ENCODE measurements around the gene LRRC40.

The LRRC40 gene

GRCh38 chr1:70109241-70109640 is 96.1 kb downstream of the LRRC40 start:
- DNase-seq: no peak

- no peak for DNase-seq
These were observed 101.6 kb downstream of the LRRC40 start for GRCh38 chr1:70103770-70104169.

GRCh38 chr1:70101774-70102173 is 103.6 kb downstream of the LRRC40 start:
- no peak for DNase-seq

GRCh38 chr1:70101231-70101630 is 104.1 kb downstream of the LRRC40 start:
- DNase-seq: no peak

Measured in KG1 (cell line).